Measurements from ENCODE around the gene ALKAL2.

ALKAL2 gene

DNA sequence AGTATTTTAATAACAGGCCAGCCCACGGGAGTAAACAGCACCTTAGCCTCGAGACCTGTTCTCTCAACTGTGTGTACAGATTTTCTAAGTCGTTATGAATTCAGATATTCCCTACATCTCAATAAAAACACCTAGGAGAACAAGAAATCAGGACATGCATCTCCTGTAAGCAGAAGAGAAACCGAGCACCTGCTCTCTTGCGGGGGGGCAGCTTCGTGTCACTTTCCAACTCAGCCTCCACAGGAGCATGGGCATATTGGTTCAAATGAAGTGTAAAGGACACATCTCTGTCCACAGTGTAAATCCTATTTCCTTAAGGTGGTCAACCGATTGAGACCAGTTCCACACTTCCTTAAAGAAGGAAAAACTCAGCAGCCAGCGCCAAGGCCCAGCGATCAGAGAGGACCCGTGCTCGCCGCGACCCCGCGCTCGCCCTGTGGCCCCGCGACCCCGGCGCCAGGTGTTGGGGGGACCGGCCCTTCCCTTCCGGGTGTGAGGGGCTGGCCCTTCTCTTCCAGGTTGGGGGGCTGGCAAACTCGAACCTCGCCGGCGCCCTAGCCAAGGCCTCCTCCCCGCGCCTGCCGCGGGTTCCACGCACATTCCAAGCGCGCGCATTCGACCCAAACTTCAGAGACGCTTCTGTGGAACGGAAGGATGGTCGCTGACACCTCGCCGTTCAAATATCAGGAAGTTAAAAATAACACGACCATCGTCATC, 24.7 kb downstream of the ALKAL2 start:
- Histone ChIP-seq H3K27me3 (ENCODE audit: control insufficient read depth, insufficient read depth, low read length) (no peaks in the 10 kb centered on the region), H3K36me3 (ENCODE audit: control insufficient read depth, insufficient read depth, low read length) (no peaks in the 10 kb centered on the region), H3K4me1 (ENCODE audit: control insufficient read depth, insufficient read depth, low read length) (peaks cover 7% of the 10 kb centered on the region), H3K9ac (ENCODE audit: low read length) (no peak overlapping the region), H3K4me3 (ENCODE audit: low read length) (peak overlapping the region; percentile 79), H3K27ac (ENCODE audit: low read depth, low read length) (no peak overlapping the region)

- H3K27ac ChIP-seq (ENCODE audit: low read depth, low read length), result no peak overlapping the region
- H3K27me3 ChIP-seq (ENCODE audit: control insufficient read depth, insufficient read depth, low read length), result no peaks in the 10 kb centered on the region
- H3K4me1 ChIP-seq (ENCODE audit: control insufficient read depth, insufficient read depth, low read length), result peaks cover 7% of the 10 kb centered on the region
- H3K4me3 ChIP-seq (ENCODE audit: low read length), result no peak overlapping the region
- no peaks in the 10 kb centered on the region for H3K36me3 ChIP-seq (ENCODE audit: control insufficient read depth, insufficient read depth, low read length)
- H3K9ac ChIP-seq (ENCODE audit: low read length), result no peak overlapping the region
Observed at GRCh38 chr2:262117-262516, 25.8 kb downstream of the ALKAL2 start.

DNA sequence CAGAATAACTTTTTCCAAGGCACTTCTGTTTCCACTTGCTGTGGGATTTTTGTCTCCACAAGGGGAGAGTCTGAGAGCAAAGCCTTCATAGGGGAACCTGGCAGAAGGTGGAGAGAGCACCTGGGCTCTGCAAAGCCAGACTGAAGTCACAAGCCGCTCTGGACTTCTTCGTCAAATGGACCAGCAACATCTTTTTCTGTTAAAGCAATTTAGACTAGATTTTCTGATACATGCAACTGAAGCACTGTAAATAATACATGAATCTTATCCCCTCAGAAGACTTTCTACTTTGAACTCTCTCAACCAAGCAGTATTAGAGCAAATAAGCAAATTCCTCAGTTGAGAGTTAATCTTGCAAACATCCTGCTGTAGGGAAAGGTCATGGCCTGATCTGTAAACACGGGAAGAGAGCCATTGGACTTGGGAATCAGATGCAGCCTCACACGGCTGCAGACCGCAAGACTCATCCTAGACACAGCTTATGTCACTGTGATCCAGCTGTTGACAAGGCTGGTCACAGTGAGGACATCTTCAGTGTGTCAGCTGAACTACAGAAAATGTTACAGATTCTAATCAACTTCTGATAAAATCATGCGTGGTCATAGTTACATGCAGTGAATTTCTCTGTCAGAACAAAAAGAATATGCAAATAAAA, 27.3 kb downstream of the ALKAL2 start:
- H3K4me3 ChIP-seq (ENCODE audit: low read length), result no peak overlapping the region
- no peaks in the 10 kb centered on the region for H3K36me3 ChIP-seq (ENCODE audit: control insufficient read depth, insufficient read depth, low read length)
- H3K9ac ChIP-seq (ENCODE audit: low read length), result no peak overlapping the region
- H3K4me1 ChIP-seq (ENCODE audit: control insufficient read depth, insufficient read depth, low read length), result peaks cover 3% of the 10 kb centered on the region
- no peaks in the 10 kb centered on the region for H3K27me3 ChIP-seq (ENCODE audit: control insufficient read depth, insufficient read depth, low read length)
- H3K27ac ChIP-seq (ENCODE audit: low read depth, low read length), result no peak overlapping the region

DNA sequence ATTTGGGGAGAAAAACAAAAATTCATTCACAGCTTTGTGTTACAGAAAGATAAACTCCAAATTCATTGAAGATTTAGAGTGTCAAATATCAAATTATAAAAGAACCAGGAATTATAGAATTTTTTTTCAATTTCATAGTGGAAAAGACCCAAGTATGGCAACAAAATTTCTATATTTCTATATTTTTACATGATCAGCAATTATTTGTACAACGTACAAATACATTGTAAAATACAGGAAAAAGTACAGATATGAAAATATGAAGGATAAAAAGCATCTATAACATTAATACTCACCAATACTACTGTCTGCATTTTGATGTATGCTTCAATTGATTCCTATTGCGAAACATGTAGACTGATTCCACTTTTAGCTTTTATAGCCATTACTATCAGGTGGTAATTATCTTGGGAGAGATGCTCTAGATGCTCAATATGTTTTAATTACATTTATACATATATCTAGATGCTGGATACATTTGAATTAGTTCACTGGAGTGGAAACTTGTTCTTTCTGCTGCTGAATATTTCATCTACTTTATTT, 28.0 kb downstream of the ALKAL2 start:
- Histone ChIP-seq H3K4me3 (ENCODE audit: low read length) (no peak overlapping the region), H3K27ac (ENCODE audit: low read depth, low read length) (no peak overlapping the region), H3K4me1 (ENCODE audit: control insufficient read depth, insufficient read depth, low read length) (no peaks in the 10 kb centered on the region), H3K9ac (ENCODE audit: low read length) (no peak overlapping the region), H3K27me3 (ENCODE audit: control insufficient read depth, insufficient read depth, low read length) (no peaks in the 10 kb centered on the region), H3K36me3 (ENCODE audit: control insufficient read depth, insufficient read depth, low read length) (no peaks in the 10 kb centered on the region)

GRCh38 chr2:258933-259332, 29.0 kb downstream of the ALKAL2 start:
- Histone ChIP-seq H3K4me3 (ENCODE audit: low read length) (no peak overlapping the region), H3K9ac (ENCODE audit: low read length) (no peak overlapping the region), H3K4me1 (ENCODE audit: control insufficient read depth, insufficient read depth, low read length) (no peaks in the 10 kb centered on the region), H3K36me3 (ENCODE audit: control insufficient read depth, insufficient read depth, low read length) (no peaks in the 10 kb centered on the region), H3K27me3 (ENCODE audit: control insufficient read depth, insufficient read depth, low read length) (no peaks in the 10 kb centered on the region), H3K27ac (ENCODE audit: low read depth, low read length) (no peak overlapping the region)

DNA sequence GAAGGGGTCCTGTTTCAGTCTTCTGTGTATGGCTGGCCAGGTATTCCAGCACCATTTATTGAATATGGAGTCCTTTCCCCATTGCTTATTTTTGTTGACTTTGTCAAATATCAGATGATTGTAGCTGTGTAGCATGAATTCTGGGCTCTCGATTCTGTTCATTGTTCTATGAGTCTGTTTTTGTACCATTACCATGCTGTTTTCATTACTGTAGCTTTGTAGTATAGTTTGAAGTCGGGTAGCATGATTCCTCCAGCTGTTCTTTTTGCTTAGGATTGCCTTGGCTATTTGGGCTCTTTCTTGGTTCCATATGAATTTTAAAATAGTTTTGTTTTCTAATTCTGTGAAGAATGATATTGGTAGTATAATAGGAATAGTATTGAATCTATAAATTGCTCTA, 30.0 kb downstream of the ALKAL2 start:
- Histone ChIP-seq H3K4me1 (ENCODE audit: control insufficient read depth, insufficient read depth, low read length) (no peaks in the 10 kb centered on the region), H3K36me3 (ENCODE audit: control insufficient read depth, insufficient read depth, low read length) (no peaks in the 10 kb centered on the region), H3K9ac (ENCODE audit: low read length) (no peak overlapping the region), H3K27ac (ENCODE audit: low read depth, low read length) (no peak overlapping the region), H3K4me3 (ENCODE audit: low read length) (no peak overlapping the region), H3K27me3 (ENCODE audit: control insufficient read depth, insufficient read depth, low read length) (no peaks in the 10 kb centered on the region)

DNA sequence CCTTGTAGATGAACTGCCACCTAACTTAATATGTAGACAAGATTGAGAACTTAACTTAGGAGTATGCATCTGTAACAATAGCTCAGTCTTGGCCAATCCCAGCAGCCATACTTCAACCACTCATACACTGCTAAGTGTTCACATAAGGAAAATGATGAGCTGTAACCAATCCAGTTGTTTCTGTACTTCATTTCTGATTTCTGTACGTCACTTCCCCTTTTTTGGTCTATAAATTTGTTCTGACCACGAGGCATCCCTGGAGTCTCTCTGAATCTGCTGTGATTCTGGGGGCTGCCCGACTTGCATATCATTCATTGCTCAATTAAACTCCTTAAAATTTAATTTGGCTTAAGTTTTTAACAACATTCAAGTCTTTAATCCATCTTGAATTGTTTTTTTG, 30.5 kb downstream of the ALKAL2 start:
- no peak overlapping the region for H3K4me3 ChIP-seq (ENCODE audit: low read length)
- no peaks in the 10 kb centered on the region for H3K36me3 ChIP-seq (ENCODE audit: control insufficient read depth, insufficient read depth, low read length)

DNA sequence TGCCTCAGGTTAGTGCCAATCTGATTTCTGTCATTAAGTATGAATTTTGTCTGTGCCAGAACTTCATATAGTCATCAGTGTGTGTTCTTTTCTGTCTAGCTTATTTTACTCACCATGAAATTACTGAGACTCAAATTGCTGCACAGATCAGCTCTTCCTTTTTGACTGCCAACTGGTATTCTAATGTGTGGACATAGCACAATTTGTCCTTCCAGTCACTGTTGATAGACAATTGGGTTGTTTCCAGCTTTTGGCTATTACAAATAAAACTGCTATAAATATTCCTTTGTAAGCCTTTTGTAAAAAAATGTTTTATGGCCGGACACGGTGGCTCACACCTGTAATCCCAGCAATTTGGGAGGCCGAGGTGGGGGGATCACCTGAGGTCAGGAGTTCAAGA, 31.8 kb downstream of the ALKAL2 start:
- H3K4me1 ChIP-seq (ENCODE audit: control insufficient read depth, insufficient read depth, low read length), result no peaks in the 10 kb centered on the region
- no peak overlapping the region for H3K9ac ChIP-seq (ENCODE audit: low read length)
- H3K36me3 ChIP-seq (ENCODE audit: control insufficient read depth, insufficient read depth, low read length), result no peaks in the 10 kb centered on the region
- no peak overlapping the region for H3K27ac ChIP-seq (ENCODE audit: low read depth, low read length)
- no peaks in the 10 kb centered on the region for H3K27me3 ChIP-seq (ENCODE audit: control insufficient read depth, insufficient read depth, low read length)
- no peak overlapping the region for H3K4me3 ChIP-seq (ENCODE audit: low read length)

More for the DNA sequence above, 30.5 kb downstream of the ALKAL2 start:
- no peak overlapping the region for H3K9ac ChIP-seq (ENCODE audit: low read length)
- H3K27ac ChIP-seq (ENCODE audit: low read depth, low read length), result no peak overlapping the region
- no peaks in the 10 kb centered on the region for H3K4me1 ChIP-seq (ENCODE audit: control insufficient read depth, insufficient read depth, low read length)
- no peaks in the 10 kb centered on the region for H3K27me3 ChIP-seq (ENCODE audit: control insufficient read depth, insufficient read depth, low read length)

DNA sequence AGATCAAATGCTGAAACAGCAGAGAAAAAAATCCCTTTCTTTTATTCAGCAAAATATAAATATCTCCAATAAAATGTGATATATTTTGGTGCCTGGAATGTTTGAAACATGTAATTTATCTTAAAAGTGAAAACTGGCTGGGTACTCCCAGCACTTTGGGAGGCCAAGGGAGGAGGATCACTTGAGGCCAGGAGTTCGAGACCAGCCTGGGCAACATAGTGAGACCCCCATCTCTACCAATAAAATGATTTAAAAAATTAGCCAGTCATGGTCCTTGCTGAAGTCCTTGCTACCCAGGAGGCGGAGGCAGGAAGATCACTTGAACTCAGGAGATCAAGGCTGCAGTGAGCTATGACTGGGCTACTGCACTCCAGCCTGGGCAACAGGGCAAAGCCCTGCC, 32.7 kb downstream of the ALKAL2 start:
- Histone ChIP-seq H3K36me3 (ENCODE audit: control insufficient read depth, insufficient read depth, low read length) (no peaks in the 10 kb centered on the region), H3K27me3 (ENCODE audit: control insufficient read depth, insufficient read depth, low read length) (no peaks in the 10 kb centered on the region)

GRCh38 chr2:254241-254640, 33.6 kb downstream of the ALKAL2 start:
- H3K36me3 ChIP-seq (ENCODE audit: control insufficient read depth, insufficient read depth, low read length), result peaks cover 4% of the 10 kb centered on the region
- no peak overlapping the region for H3K9ac ChIP-seq (ENCODE audit: low read length)
- no peak overlapping the region for H3K27ac ChIP-seq (ENCODE audit: low read depth, low read length)
- H3K4me3 ChIP-seq (ENCODE audit: low read length), result no peak overlapping the region
- no peaks in the 10 kb centered on the region for H3K27me3 ChIP-seq (ENCODE audit: control insufficient read depth, insufficient read depth, low read length)
- H3K4me1 ChIP-seq (ENCODE audit: control insufficient read depth, insufficient read depth, low read length), result no peaks in the 10 kb centered on the region

More for the DNA sequence above, 32.7 kb downstream of the ALKAL2 start:
- Histone ChIP-seq H3K4me1 (ENCODE audit: control insufficient read depth, insufficient read depth, low read length) (no peaks in the 10 kb centered on the region), H3K9ac (ENCODE audit: low read length) (no peak overlapping the region), H3K4me3 (ENCODE audit: low read length) (no peak overlapping the region), H3K27ac (ENCODE audit: low read depth, low read length) (no peak overlapping the region)

DNA sequence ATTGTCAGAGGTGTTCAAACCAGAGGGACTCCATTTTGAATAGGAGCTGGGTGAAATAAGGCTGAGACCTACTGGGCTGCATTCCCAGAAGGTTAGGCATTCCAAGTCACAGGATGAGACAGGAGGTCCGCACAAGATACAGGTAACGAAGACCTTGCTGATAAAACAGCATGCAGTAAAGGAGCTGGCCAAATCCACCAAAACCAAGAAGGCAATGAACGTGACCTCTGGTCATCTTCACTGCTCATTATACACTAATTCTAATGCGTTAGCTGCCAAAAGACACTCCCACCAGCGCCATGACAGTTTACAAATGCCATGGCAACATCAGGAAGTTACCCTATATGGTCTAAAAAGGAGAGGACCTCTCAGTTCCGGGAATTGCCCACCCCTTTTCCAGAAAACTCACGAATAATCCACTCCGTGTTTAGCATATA, 34.7 kb downstream of the ALKAL2 start:
- Histone ChIP-seq H3K9ac (ENCODE audit: low read length) (no peak overlapping the region), H3K27me3 (ENCODE audit: control insufficient read depth, insufficient read depth, low read length) (no peaks in the 10 kb centered on the region), H3K36me3 (ENCODE audit: control insufficient read depth, insufficient read depth, low read length) (peaks cover 4% of the 10 kb centered on the region), H3K4me3 (ENCODE audit: low read length) (no peak overlapping the region), H3K4me1 (ENCODE audit: control insufficient read depth, insufficient read depth, low read length) (no peaks in the 10 kb centered on the region), H3K27ac (ENCODE audit: low read depth, low read length) (no peak overlapping the region)

DNA sequence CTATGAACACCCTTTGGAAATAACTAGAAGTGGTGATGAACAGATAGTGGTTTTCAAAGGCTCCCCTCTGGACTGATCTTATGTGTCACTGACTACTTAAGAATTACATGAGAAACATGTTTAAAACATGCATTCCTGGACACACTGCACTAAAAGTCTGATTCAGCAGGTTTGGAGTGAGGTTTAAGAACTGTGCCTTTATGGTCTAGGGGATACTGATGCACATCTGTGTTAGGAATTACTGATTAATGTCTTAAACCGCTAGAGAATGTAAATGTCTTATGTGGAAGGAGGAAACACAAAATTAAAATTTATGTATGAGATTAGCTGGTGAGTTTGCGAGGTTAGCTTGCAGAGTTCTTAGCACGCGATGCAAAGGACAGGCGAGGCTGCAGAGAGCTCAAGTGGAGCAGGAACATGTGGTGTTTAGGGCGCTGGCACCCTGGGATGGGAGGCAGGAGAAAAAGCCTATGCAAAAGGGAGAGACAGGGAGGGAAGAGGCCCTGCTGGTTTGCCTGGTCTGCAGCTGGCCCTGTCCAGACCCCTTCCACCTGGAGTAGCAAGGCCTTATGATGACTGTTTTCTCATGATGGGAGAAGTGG, 35.8 kb downstream of the ALKAL2 start:
- no peaks in the 10 kb centered on the region for H3K4me1 ChIP-seq (ENCODE audit: control insufficient read depth, insufficient read depth, low read length)
- no peak overlapping the region for H3K27ac ChIP-seq (ENCODE audit: low read depth, low read length)
- peaks cover 4% of the 10 kb centered on the region for H3K36me3 ChIP-seq (ENCODE audit: control insufficient read depth, insufficient read depth, low read length)
- H3K4me3 ChIP-seq (ENCODE audit: low read length), result no peak overlapping the region
- H3K9ac ChIP-seq (ENCODE audit: low read length), result no peak overlapping the region
- no peaks in the 10 kb centered on the region for H3K27me3 ChIP-seq (ENCODE audit: control insufficient read depth, insufficient read depth, low read length)

Measured in rectal smooth muscle tissue (tissue), 1 donor.